Loucy (cell line): ENCODE measurements around the gene RUSF1.

Experiments
- H2AFZ ChIP-seq: fragments of 200-600 bp; sonication (generic); 2 replicates; pipeline ENCODE4 v1.6.0; 2016; ENCODE audit warnings: antibody characterized with exemption, mild to moderate bottlenecking, low read length, moderate library complexity
- H3F3A ChIP-seq: fragments of 200-600 bp; 2 replicates; pipeline ENCODE4 v1.6.0; 2016; ENCODE audit warnings: antibody characterized with exemption, low read depth, mild to moderate bottlenecking
- H3K27me3 ChIP-seq: fragments of 200-600 bp; sonication (generic); 2 replicates; pipeline ENCODE4 v1.6.1; 2014; ENCODE audit warnings: low read length, mild to moderate bottlenecking; ENCODE audit not compliant: insufficient read depth, poor library complexity, severe bottlenecking
- H3K36me3 ChIP-seq: fragments of 200-600 bp; sonication (generic); 2 replicates; pipeline ENCODE4 v1.6.1; 2016; ENCODE audit warnings: low read length; ENCODE audit not compliant: insufficient read depth
- H3K4me1 ChIP-seq: fragments of 200-600 bp; sonication (generic); 2 replicates; pipeline ENCODE4 v1.5.1; 2014; ENCODE audit warnings: low read length, mild to moderate bottlenecking; ENCODE audit not compliant: insufficient read depth, poor library complexity, severe bottlenecking
- H3K4me2 ChIP-seq: fragments of 200-600 bp; sonication (generic); 2 replicates; pipeline ENCODE4 v1.6.0; 2014; ENCODE audit warnings: antibody characterized with exemption, low read length, low read depth, mild to moderate bottlenecking; ENCODE audit not compliant: poor library complexity, severe bottlenecking
- H3K4me3 ChIP-seq: fragments of 200-600 bp; sonication (generic); 2 replicates; pipeline ENCODE4 v1.5.1; 2014; ENCODE audit warnings: low read length, mild to moderate bottlenecking, mixed read lengths; ENCODE audit not compliant: poor library complexity, severe bottlenecking
- H3K79me2 ChIP-seq: fragments of 200-600 bp; sonication (generic); 2 replicates; pipeline ENCODE4 v1.6.1; 2014; ENCODE audit warnings: low read length; ENCODE audit not compliant: insufficient read depth
- H3K9ac ChIP-seq: fragments of 200-600 bp; sonication (generic); 2 replicates; pipeline ENCODE4 v1.6.0; 2014; ENCODE audit warnings: mild to moderate bottlenecking, low read depth, low read length, moderate library complexity; ENCODE audit not compliant: poor library complexity, severe bottlenecking
- H3K9me2 ChIP-seq: fragments of 200-600 bp; sonication (generic); replicated peaks from 2 replicates; pipeline ENCODE4 v1.6.1; 2016; ENCODE audit warnings: low read depth, low read length, mixed read lengths
- H3K9me3 ChIP-seq: fragments of 200-600 bp; sonication (generic); 2 replicates; pipeline ENCODE4 v1.6.1; 2014; ENCODE audit warnings: mild to moderate bottlenecking, antibody characterized with exemption, low read length, low read depth; ENCODE audit not compliant: insufficient read depth
- H4K20me1 ChIP-seq: fragments of 200-600 bp; sonication (generic); 2 replicates; pipeline ENCODE4 v1.6.0; 2014; ENCODE audit warnings: antibody characterized with exemption, low read length, mild to moderate bottlenecking; ENCODE audit not compliant: insufficient read depth, poor library complexity, severe bottlenecking
- CTCF ChIP-seq: fragments of 200-600 bp; sonication (generic); conservative IDR thresholded peaks from 2 replicates; pipeline ENCODE4 v1.5.1; 2014; ENCODE audit warnings: mild to moderate bottlenecking, antibody characterized with exemption, low read length
- EZH2phosphoT487 ChIP-seq: fragments of 200-600 bp; IDR thresholded peaks from 2 replicates; pipeline ENCODE4 v1.6.1; 2018; ENCODE audit warnings: antibody characterized with exemption, mild to moderate bottlenecking, moderate library complexity, borderline replicate concordance

RUSF1 gene

DNA sequence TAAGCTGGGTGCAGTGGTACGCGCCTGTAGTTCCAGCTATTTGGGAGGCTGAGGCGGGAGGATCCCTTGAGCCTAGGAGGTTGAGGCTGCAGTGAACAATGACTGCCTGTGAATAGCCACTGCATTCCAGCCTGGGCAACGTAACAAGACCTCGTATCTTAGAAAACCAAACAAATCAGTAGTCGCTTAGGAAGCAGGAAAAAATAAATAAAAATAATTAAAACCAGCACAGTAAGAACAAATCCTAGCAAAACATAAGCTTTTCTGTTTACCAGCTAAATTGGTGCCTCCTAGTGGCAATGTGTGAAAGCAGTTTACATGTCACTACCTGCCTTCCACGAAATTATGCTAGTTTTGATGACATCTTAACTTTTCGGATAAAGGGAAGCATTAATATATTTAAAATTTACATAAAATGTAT, 47.6 kb downstream of the RUSF1 start:
- Histone ChIP-seq H4K20me1 (peaks cover 39% of the 10 kb centered on the region), H3K9me3 (no peaks in the 10 kb centered on the region), H3K27me3 (no peaks in the 10 kb centered on the region), H3K9me2 (no peaks in the 10 kb centered on the region), H2AFZ (no peak overlapping the region), H3K4me2 (peak overlapping the region; percentile 99), H3K9ac (peak overlapping the region; percentile 65), H3K79me2 (peaks cover 62% of the 10 kb centered on the region), H3F3A (peaks cover 6% of the 10 kb centered on the region), H3K4me3 (peak overlapping the region; percentile 94), H3K4me1 (peaks cover 35% of the 10 kb centered on the region), H3K36me3 (peaks cover 31% of the 10 kb centered on the region; the same call in 1 of the 2 replicates)
- TF ChIP-seq EZH2phosphoT487 (no peak), CTCF (peak; percentile 70)

- TF ChIP-seq CTCF: no peak
- no peak for TF ChIP-seq EZH2phosphoT487
- Histone ChIP-seq H3K27me3 (no peaks in the 10 kb centered on the region), H3F3A (peaks cover 6% of the 10 kb centered on the region), H3K79me2 (peaks cover 66% of the 10 kb centered on the region), H3K4me1 (peaks cover 42% of the 10 kb centered on the region), H2AFZ (peak overlapping the region; percentile 70), H3K4me2 (peak overlapping the region; percentile 99), H3K9ac (peak overlapping the region; percentile 94), H3K36me3 (peaks cover 27% of the 10 kb centered on the region; the same call in 1 of the 2 replicates), H3K9me3 (no peaks in the 10 kb centered on the region), H3K4me3 (peak overlapping the region; percentile 94), H4K20me1 (peaks cover 43% of the 10 kb centered on the region), H3K9me2 (no peaks in the 10 kb centered on the region)
Observed at GRCh38 chr16:31459687-31460581, 48.3 kb downstream of the RUSF1 start.

DNA sequence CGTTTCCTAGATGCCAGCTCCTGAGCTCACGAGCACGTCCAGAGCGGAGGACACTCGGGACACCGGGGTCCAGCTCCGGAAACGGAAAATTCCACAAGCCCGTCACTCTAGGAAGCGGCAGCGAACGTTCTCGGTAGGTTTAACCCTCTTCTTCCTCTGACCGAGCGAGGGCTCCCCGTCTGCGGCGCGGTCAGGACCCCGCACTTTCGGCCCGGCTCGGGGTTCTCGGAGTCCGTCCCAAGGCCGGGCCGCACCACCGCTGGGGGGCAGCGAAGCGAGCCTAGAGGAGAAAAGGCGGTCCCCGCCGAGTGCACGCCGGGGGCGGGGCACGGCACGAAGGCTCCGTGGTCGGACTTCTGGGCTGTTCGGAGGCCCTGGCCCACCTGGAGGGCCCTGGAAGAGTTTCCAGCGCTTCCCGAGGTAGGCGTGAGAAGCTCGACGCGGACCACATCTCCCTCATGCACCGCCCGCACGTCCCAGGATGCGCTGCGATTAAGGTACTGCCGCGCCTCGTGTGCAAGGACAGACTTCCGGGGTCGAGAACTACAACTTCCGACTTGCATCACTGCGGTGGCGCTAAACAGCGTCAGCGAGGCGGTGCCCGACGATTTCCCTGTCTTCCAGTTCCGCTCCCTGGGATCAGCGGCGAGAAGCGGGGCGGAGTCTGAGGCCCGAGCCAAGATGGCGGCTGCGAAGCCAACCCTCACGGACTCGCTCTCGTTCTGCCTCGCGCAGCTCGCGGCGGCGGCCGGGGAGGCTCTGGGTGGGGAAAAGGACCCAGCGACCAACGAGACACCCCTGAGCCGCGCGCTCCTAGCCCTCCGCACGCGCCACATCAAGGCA, 49.1 kb downstream of the RUSF1 start, which contains the start of gene ARMC5:
Gene ARMC5, plus strand, starts transcription at position 658 of the 843 bp plus-strand sequence. Its CDS starts 24 bp downstream, at position 682.
- no peaks in the 10 kb centered on the region for H3K9me3 ChIP-seq
- H3K36me3 ChIP-seq: peaks cover 19% of the 10 kb centered on the region; the same call in 1 of the 2 replicates
- peak within 1 kb of the TSS; percentile 94 for H3K9ac ChIP-seq
- H3K4me2 ChIP-seq: peak within 1 kb of the TSS; percentile 99
- TF ChIP-seq CTCF (peak; percentile 65), EZH2phosphoT487 (no peak)
- peak within 1 kb of the TSS; percentile 94 for H3K4me3 ChIP-seq
- peaks cover 42% of the 10 kb centered on the region for H3K4me1 ChIP-seq
- H2AFZ ChIP-seq: peak within 1 kb of the TSS; percentile 70
- H3K79me2 ChIP-seq: peaks cover 59% of the 10 kb centered on the region
- H4K20me1 ChIP-seq: peaks cover 43% of the 10 kb centered on the region
- no peaks in the 10 kb centered on the region for H3K27me3 ChIP-seq
- no peaks in the 10 kb centered on the region for H3K9me2 ChIP-seq
- peaks cover 6% of the 10 kb centered on the region for H3F3A ChIP-seq
